ENCODE results near the gene BGN.

The BGN gene

DNA sequence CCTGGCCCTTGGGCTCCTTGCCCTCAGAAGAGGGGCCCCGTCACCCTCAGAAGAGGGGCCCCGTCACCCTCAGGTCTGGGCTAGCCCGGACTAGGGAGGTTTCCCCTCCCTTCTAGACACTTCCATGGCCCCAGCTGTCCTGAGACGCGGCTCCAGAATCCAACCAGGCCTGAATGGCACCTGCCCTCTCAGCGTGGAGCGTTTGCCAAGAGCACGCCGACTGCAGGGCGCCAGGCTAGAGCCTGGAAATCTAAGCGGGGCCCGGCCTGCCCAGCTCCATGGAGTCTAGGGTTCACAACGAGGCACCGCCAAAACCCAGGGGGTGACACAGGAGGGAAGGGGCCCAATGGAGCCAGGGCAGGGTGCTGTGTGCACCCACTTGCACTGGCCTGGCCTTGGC is 14.8 kb downstream of the BGN start:
- no peak overlapping the region for H3K14ac ChIP-seq (ENCODE audit: low read length in 2 of 2)
- H3K36me3 ChIP-seq (ENCODE audit: control insufficient read depth in 1 of 2, insufficient read depth in 2 of 2, low read depth in 1 of 2, low read length in 2 of 2): peaks cover 0 to 4% of the 10 kb centered on the region in 2 experiments
- peaks cover 14% of the 10 kb centered on the region for H3K4me1 ChIP-seq (ENCODE audit: control insufficient read depth, insufficient read depth, low read depth, low read length)
- no peak for DNase-seq
- H4K8ac ChIP-seq (ENCODE audit: low read length): no peak overlapping the region
- no peak overlapping the region for H2BK12ac ChIP-seq (ENCODE audit: low read length in 2 of 2)
- H3K4me3 ChIP-seq (ENCODE audit: insufficient read depth in 1 of 2, low read depth in 1 of 2, low read length in 2 of 2): no peak overlapping the region
- no peak overlapping the region for H3K18ac ChIP-seq (ENCODE audit: low read depth in 1 of 2, low read length in 2 of 2)
- no peak overlapping the region for H2BK120ac ChIP-seq (ENCODE audit: low read depth, low read length)
- WGBS: 90% methylated on average over 12 of the region's 14 CpGs
- no peak overlapping the region for H3K4me2 ChIP-seq (ENCODE audit: low read length, poor library complexity, severe bottlenecking)
- no peak overlapping the region for H2AFZ ChIP-seq (ENCODE audit: low read depth, low read length)
- H3K4ac ChIP-seq (ENCODE audit: low read depth in 1 of 2, low read length in 2 of 2): no peak overlapping the region
- no peak overlapping the region for H3K9ac ChIP-seq (ENCODE audit: low read length)
- no peaks in the 10 kb centered on the region for H3K79me1 ChIP-seq (replicated peaks; ENCODE audit: low read length, poor library complexity, severe bottlenecking)
- no peaks in the 10 kb centered on the region for H3K9me3 ChIP-seq (ENCODE audit: control insufficient read depth, low read length)
- H2BK5ac ChIP-seq (ENCODE audit: low read depth, low read length, poor library complexity, severe bottlenecking): no peak overlapping the region
- peaks cover under 1 to 40% of the 10 kb centered on the region in 2 experiments for H3K27me3 ChIP-seq (ENCODE audit: control insufficient read depth in 1 of 2, insufficient read depth in 1 of 2, low read length in 2 of 2)
- no peak overlapping the region for H3K27ac ChIP-seq (ENCODE audit: low read length, poor library complexity, severe bottlenecking)
- H4K91ac ChIP-seq (ENCODE audit: low read length): no peak overlapping the region
- no peak overlapping the region for H2BK15ac ChIP-seq (ENCODE audit: low read depth, poor library complexity, severe bottlenecking)
- H3K23ac ChIP-seq (ENCODE audit: low read length in 2 of 2): no peak overlapping the region
- H2AK5ac ChIP-seq (ENCODE audit: low read length, severe bottlenecking): no peak overlapping the region

DNA sequence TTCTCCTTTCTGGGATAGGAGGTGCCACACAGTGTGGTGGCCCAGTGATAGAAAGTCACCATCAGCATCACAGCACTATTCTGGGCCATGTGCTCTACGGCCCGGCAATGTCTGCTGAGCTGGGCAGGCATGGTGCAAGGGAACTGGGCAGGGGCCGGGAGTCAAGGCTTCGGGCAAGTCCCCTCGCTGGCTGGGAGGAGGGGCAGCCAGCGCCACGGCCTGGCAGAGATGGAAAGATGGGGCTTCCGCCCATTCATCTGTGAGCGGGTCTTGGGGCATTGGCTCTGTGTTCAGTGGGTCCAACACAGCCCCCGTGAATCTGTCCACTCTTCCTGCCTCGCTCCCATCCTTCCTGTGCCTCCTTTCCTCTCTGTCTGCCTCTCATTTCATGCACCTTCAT is 15.6 kb downstream of the BGN start:
- no peak overlapping the region for H3K23ac ChIP-seq (ENCODE audit: low read length in 2 of 2)
- no peaks in the 10 kb centered on the region for H3K36me3 ChIP-seq (ENCODE audit: control insufficient read depth in 1 of 2, insufficient read depth in 2 of 2, low read depth in 1 of 2, low read length in 2 of 2)
- H4K91ac ChIP-seq (ENCODE audit: low read length): no peak overlapping the region
- no peak overlapping the region for H3K9ac ChIP-seq (ENCODE audit: low read length)
- no peak overlapping the region for H2AFZ ChIP-seq (ENCODE audit: low read depth, low read length)
- no peak overlapping the region for H3K27ac ChIP-seq (ENCODE audit: low read length, poor library complexity, severe bottlenecking)
- DNase-seq: no peak
- H2BK15ac ChIP-seq (ENCODE audit: low read depth, poor library complexity, severe bottlenecking): no peak overlapping the region
- H3K14ac ChIP-seq (ENCODE audit: low read length in 2 of 2): no peak overlapping the region
- no peak overlapping the region for H2BK120ac ChIP-seq (ENCODE audit: low read depth, low read length)
- peaks cover 14% of the 10 kb centered on the region for H3K4me1 ChIP-seq (ENCODE audit: control insufficient read depth, insufficient read depth, low read depth, low read length)
- no peak overlapping the region for H3K4me3 ChIP-seq (ENCODE audit: insufficient read depth in 1 of 2, low read depth in 1 of 2, low read length in 2 of 2)
- no peak overlapping the region for H4K8ac ChIP-seq (ENCODE audit: low read length)
- no peaks in the 10 kb centered on the region for H3K79me1 ChIP-seq (replicated peaks; ENCODE audit: low read length, poor library complexity, severe bottlenecking)
- 76% methylated on average over 8 of the region's 11 CpGs for WGBS
- H3K4me2 ChIP-seq (ENCODE audit: low read length, poor library complexity, severe bottlenecking): no peak overlapping the region
- peaks cover 8 to 48% of the 10 kb centered on the region in 2 experiments for H3K27me3 ChIP-seq (ENCODE audit: control insufficient read depth in 1 of 2, insufficient read depth in 1 of 2, low read length in 2 of 2)
- H2AK5ac ChIP-seq (ENCODE audit: low read length, severe bottlenecking): no peak overlapping the region
- H2BK12ac ChIP-seq (ENCODE audit: low read length in 2 of 2): no peak overlapping the region
- H2BK5ac ChIP-seq (ENCODE audit: low read depth, low read length, poor library complexity, severe bottlenecking): no peak overlapping the region
- no peaks in the 10 kb centered on the region for H3K9me3 ChIP-seq (ENCODE audit: control insufficient read depth, low read length)
- H3K18ac ChIP-seq (ENCODE audit: low read depth in 1 of 2, low read length in 2 of 2): no peak overlapping the region
- H3K4ac ChIP-seq (ENCODE audit: low read depth in 1 of 2, low read length in 2 of 2): no peak overlapping the region

DNA sequence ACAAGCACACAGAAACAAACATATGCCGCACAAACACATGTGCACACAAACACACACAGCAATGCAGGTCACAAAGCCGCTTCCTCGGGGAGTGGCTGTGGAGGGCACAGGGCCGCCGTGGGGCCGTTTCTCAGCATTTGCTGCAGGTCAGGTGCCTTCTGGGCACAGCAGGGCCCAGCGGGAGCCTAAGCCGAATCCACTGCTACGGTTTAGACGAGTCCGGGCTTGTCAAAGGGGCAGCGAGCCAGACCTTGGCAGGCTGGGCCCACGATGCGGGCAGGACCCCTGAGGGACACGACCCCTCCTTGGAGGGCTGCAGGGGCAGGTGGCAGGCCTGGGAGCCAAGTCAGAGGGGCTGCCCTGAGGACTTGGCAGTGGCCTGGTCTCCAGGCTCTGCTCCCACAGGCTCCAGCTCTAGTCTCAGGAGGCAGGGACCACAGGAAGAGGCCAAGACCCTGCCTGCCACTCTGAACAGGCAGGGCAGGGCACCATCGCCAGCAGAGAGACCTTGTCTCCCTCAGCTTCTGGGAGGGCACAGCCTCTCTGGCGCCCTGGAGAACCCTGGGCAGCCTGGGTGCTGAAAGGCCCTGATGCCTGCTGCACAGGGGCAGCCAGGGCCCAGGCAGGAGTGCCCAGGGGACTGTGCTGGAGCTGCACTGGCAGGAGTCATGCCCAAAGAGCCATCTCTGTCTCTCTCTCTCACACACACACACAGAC is 17.2 kb downstream of the BGN start:
- H3K4me2 ChIP-seq (ENCODE audit: low read length, poor library complexity, severe bottlenecking): no peak overlapping the region
- peaks cover 23 to 64% of the 10 kb centered on the region in 2 experiments for H3K27me3 ChIP-seq (ENCODE audit: control insufficient read depth in 1 of 2, insufficient read depth in 1 of 2, low read length in 2 of 2)
- no peak overlapping the region for H2BK12ac ChIP-seq (ENCODE audit: low read length in 2 of 2)
- no peak overlapping the region for H4K91ac ChIP-seq (ENCODE audit: low read length)
- H3K27ac ChIP-seq (ENCODE audit: low read length, poor library complexity, severe bottlenecking): no peak overlapping the region
- no peak overlapping the region for H3K23ac ChIP-seq (ENCODE audit: low read length in 2 of 2)
- H3K9me3 ChIP-seq (ENCODE audit: control insufficient read depth, low read length): no peaks in the 10 kb centered on the region
- H2AFZ ChIP-seq (ENCODE audit: low read depth, low read length): no peak overlapping the region
- H2BK15ac ChIP-seq (ENCODE audit: low read depth, poor library complexity, severe bottlenecking): no peak overlapping the region
- no peak overlapping the region for H2BK5ac ChIP-seq (ENCODE audit: low read depth, low read length, poor library complexity, severe bottlenecking)
- H3K4ac ChIP-seq (ENCODE audit: low read depth in 1 of 2, low read length in 2 of 2): no peak overlapping the region
- no peak overlapping the region for H3K9ac ChIP-seq (ENCODE audit: low read length)
- DNase-seq: no peak
- H3K4me3 ChIP-seq (ENCODE audit: insufficient read depth in 1 of 2, low read depth in 1 of 2, low read length in 2 of 2): no peak overlapping the region
- peak overlapping the region in 1 of 2 experiments; percentile 48 for H3K14ac ChIP-seq (ENCODE audit: low read length in 2 of 2)
- no peak overlapping the region for H2AK5ac ChIP-seq (ENCODE audit: low read length, severe bottlenecking)
- WGBS: 79% methylated on average over 17 of the region's 17 CpGs
- H4K8ac ChIP-seq (ENCODE audit: low read length): peak overlapping the region; percentile 23
- H3K18ac ChIP-seq (ENCODE audit: low read depth in 1 of 2, low read length in 2 of 2): peak overlapping the region in 1 of 2 experiments; percentile 24
- H3K36me3 ChIP-seq (ENCODE audit: control insufficient read depth in 1 of 2, insufficient read depth in 2 of 2, low read depth in 1 of 2, low read length in 2 of 2): no peaks in the 10 kb centered on the region
- peaks cover 14% of the 10 kb centered on the region for H3K4me1 ChIP-seq (ENCODE audit: control insufficient read depth, insufficient read depth, low read depth, low read length)
- H3K79me1 ChIP-seq (replicated peaks; ENCODE audit: low read length, poor library complexity, severe bottlenecking): no peaks in the 10 kb centered on the region
- H2BK120ac ChIP-seq (ENCODE audit: low read depth, low read length): no peak overlapping the region

DNA sequence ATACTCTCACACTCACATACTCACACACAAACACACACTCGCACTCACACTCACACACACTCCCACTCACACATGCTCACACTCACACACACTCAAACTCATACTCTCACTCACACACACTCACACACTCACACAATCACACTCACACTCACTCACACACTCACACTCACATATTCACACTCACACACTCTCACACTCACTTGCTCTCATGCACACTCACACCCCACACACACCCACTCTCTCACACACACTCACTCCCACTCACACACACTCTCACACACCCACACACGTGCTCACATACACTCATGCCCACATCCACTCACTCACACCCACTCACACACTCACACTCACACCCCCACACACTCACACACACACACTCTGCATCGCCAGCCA is 17.7 kb downstream of the BGN start:
- 61% methylated on average over 3 of the region's 3 CpGs for WGBS

More for the DNA sequence above, 17.7 kb downstream of the BGN start:
- Histone ChIP-seq H3K4me2 (ENCODE audit: low read length, poor library complexity, severe bottlenecking) (no peak overlapping the region), H3K23ac (ENCODE audit: low read length in 2 of 2) (no peak overlapping the region), H2BK15ac (ENCODE audit: low read depth, poor library complexity, severe bottlenecking) (no peak overlapping the region), H2AFZ (ENCODE audit: low read depth, low read length) (no peak overlapping the region), H3K36me3 (ENCODE audit: control insufficient read depth in 1 of 2, insufficient read depth in 2 of 2, low read depth in 1 of 2, low read length in 2 of 2) (no peaks in the 10 kb centered on the region), H3K4me1 (ENCODE audit: control insufficient read depth, insufficient read depth, low read depth, low read length) (peaks cover 14% of the 10 kb centered on the region), H2BK120ac (ENCODE audit: low read depth, low read length) (no peak overlapping the region), H3K14ac (ENCODE audit: low read length in 2 of 2) (peak overlapping the region in 1 of 2 experiments; percentile 48), H4K8ac (ENCODE audit: low read length) (no peak overlapping the region), H3K27me3 (ENCODE audit: control insufficient read depth in 1 of 2, insufficient read depth in 1 of 2, low read length in 2 of 2) (peaks cover 26 to 66% of the 10 kb centered on the region in 2 experiments), H2BK5ac (ENCODE audit: low read depth, low read length, poor library complexity, severe bottlenecking) (no peak overlapping the region), H3K18ac (ENCODE audit: low read depth in 1 of 2, low read length in 2 of 2) (no peak overlapping the region), H3K4ac (ENCODE audit: low read depth in 1 of 2, low read length in 2 of 2) (no peak overlapping the region), H3K4me3 (ENCODE audit: insufficient read depth in 1 of 2, low read depth in 1 of 2, low read length in 2 of 2) (no peak overlapping the region), H3K9ac (ENCODE audit: low read length) (no peak overlapping the region), H3K27ac (ENCODE audit: low read length, poor library complexity, severe bottlenecking) (no peak overlapping the region), H2AK5ac (ENCODE audit: low read length, severe bottlenecking) (no peak overlapping the region), H3K9me3 (ENCODE audit: control insufficient read depth, low read length) (no peaks in the 10 kb centered on the region), H2BK12ac (ENCODE audit: low read length in 2 of 2) (no peak overlapping the region), H3K79me1 (replicated peaks; ENCODE audit: low read length, poor library complexity, severe bottlenecking) (no peaks in the 10 kb centered on the region), H4K91ac (ENCODE audit: low read length) (no peak overlapping the region)
- DNase-seq: no peak
